Measurements from ENCODE around the gene FRG1. TPM values are rescaled to one million over a fixed set of nuclear protein-coding genes. Genes with fewer than 3 reads are reported as not detected.

The FRG1 gene
- 83.0 and 104 TPM in 2 replicates for polyA plus RNA-seq
- 37.7 and 45.6 TPM in 2 replicates for polyA minus RNA-seq

- Histone ChIP-seq H2AFZ (ENCODE audit: low read depth, low read length) (peak within 1 kb of the TSS; percentile 76), H3K79me2 (replicated peaks; ENCODE audit: insufficient read depth, low read length) (peaks cover 17% of the 10 kb centered on the region), H4K20me1 (ENCODE audit: insufficient read depth) (no peaks in the 10 kb centered on the region), H3K27ac (ENCODE audit: low read length) (peak within 1 kb of the TSS; percentile 82), H3K4me3 (ENCODE audit: low read length) (peak within 1 kb of the TSS; percentile 85), H3K27me3 (ENCODE audit: insufficient read depth, low read depth, low read length) (no peaks in the 10 kb centered on the region), H3K9me3 (ENCODE audit: low read length) (no peaks in the 10 kb centered on the region), H3K9ac (ENCODE audit: low read length) (peak within 1 kb of the TSS; percentile 76), H3F3A (ENCODE audit: insufficient read depth, low read length, poor library complexity, severe bottlenecking) (no peaks in the 10 kb centered on the region), H3K36me3 (ENCODE audit: insufficient read depth, low read length) (no peaks in the 10 kb centered on the region), H3K9me2 (ENCODE audit: insufficient read depth, low read length) (no peaks in the 10 kb centered on the region), H3K4me2 (ENCODE audit: low read length) (peak within 1 kb of the TSS; percentile 92)
- TF ChIP-seq POLR2AphosphoS5 (IDR thresholded peaks at IDR 0.05) = peak; percentile 76
- no peak for TF ChIP-seq MXI1 (conservative IDR thresholded peaks at IDR 0.05; ENCODE audit: poor library complexity, severe bottlenecking)
- TF ChIP-seq RAD21 (conservative IDR thresholded peaks at IDR 0.05) = peak; percentile 44
- TF ChIP-seq EP300 (conservative IDR thresholded peaks at IDR 0.05; ENCODE audit: poor library complexity, severe bottlenecking) = peak; percentile 78
- TF ChIP-seq REST (IDR thresholded peaks at IDR 0.05; ENCODE audit: borderline replicate concordance) = peak; percentile 72
- peak; percentile 75 for TF ChIP-seq TAF1 (IDR thresholded peaks at IDR 0.05; ENCODE audit: low read depth)
- TF ChIP-seq SMC3 (conservative IDR thresholded peaks at IDR 0.05; ENCODE audit: poor library complexity) = peak; percentile 55
- peak; percentile 99 for TF ChIP-seq CTCF (IDR thresholded peaks at IDR 0.05; ENCODE audit: poor library complexity, severe bottlenecking)
- no peak for TF ChIP-seq EZH2 (IDR thresholded peaks at IDR 0.05; ENCODE audit: borderline replicate concordance, insufficient read depth, low read length, poor library complexity, severe bottlenecking)
These were observed at the start of gene FRG1 for GRCh38 chr4:189940178-189941004. Gene FRG1, plus strand, starts transcription at chr4:189940872. Its CDS starts 138 bp downstream, at chr4:189941010.

GRCh38 chr4:189897667-189898066, 43.0 kb upstream of the FRG1 start:
- Histone ChIP-seq H3K27ac (ENCODE audit: low read length) (no peak overlapping the region), H3K9me2 (ENCODE audit: insufficient read depth, low read length) (no peaks in the 10 kb centered on the region), H2AFZ (ENCODE audit: low read depth, low read length) (no peak overlapping the region), H3K9ac (ENCODE audit: low read length) (no peak overlapping the region), H3K79me2 (replicated peaks; ENCODE audit: insufficient read depth, low read length) (no peaks in the 10 kb centered on the region), H3K27me3 (ENCODE audit: insufficient read depth, low read depth, low read length) (no peaks in the 10 kb centered on the region), H3K4me3 (ENCODE audit: low read length) (no peak overlapping the region), H3K4me2 (ENCODE audit: low read length) (no peak overlapping the region), H3F3A (ENCODE audit: insufficient read depth, low read length, poor library complexity, severe bottlenecking) (no peaks in the 10 kb centered on the region), H3K9me3 (ENCODE audit: low read length) (no peaks in the 10 kb centered on the region), H4K20me1 (ENCODE audit: insufficient read depth) (no peaks in the 10 kb centered on the region), H3K36me3 (ENCODE audit: insufficient read depth, low read length) (no peaks in the 10 kb centered on the region)
- TF ChIP-seq EP300 (conservative IDR thresholded peaks at IDR 0.05; ENCODE audit: poor library complexity, severe bottlenecking) = no peak
- no peak for TF ChIP-seq TAF1 (IDR thresholded peaks at IDR 0.05; ENCODE audit: low read depth)
- TF ChIP-seq POLR2AphosphoS5 (IDR thresholded peaks at IDR 0.05) = no peak
- no peak for TF ChIP-seq MXI1 (conservative IDR thresholded peaks at IDR 0.05; ENCODE audit: poor library complexity, severe bottlenecking)
- TF ChIP-seq CTCF (IDR thresholded peaks at IDR 0.05; ENCODE audit: poor library complexity, severe bottlenecking) = no peak
- no peak for TF ChIP-seq REST (IDR thresholded peaks at IDR 0.05; ENCODE audit: borderline replicate concordance)
- TF ChIP-seq EZH2 (IDR thresholded peaks at IDR 0.05; ENCODE audit: borderline replicate concordance, insufficient read depth, low read length, poor library complexity, severe bottlenecking) = no peak
- TF ChIP-seq RAD21 (conservative IDR thresholded peaks at IDR 0.05) = no peak
- TF ChIP-seq SMC3 (conservative IDR thresholded peaks at IDR 0.05; ENCODE audit: poor library complexity) = no peak

Data from neural cell (in vitro differentiated cells).